Esophagus (tissue), 2 donors: Measurements from ENCODE around the gene G0S2. TPM values are rescaled to one million over a fixed set of nuclear protein-coding genes. Genes with fewer than 3 reads are reported as not detected.

Experiments
- H3K27ac ChIP-seq, 2 donors: one replicate each; pipeline ENCODE4 v1.5.1; 2013; ENCODE audit warnings: low read depth in 2 of 2, mild to moderate bottlenecking in 2 of 2, inconsistent platforms in 1 of 2, low read length in 1 of 2, moderate library complexity in 1 of 2
- H3K27me3 ChIP-seq, 2 donors: one replicate each; pipeline ENCODE4 v1.6.1; 2013; ENCODE audit warnings: low read length in 2 of 2, control low read depth in 1 of 2, mild to moderate bottlenecking in 1 of 2; ENCODE audit not compliant: insufficient read depth in 2 of 2, control insufficient read depth in 1 of 2
- H3K36me3 ChIP-seq, 2 donors: one replicate each; pipeline ENCODE4 v1.6.1; 2013; ENCODE audit warnings: low read length in 1 of 2; ENCODE audit not compliant: control insufficient read depth in 2 of 2, insufficient read depth in 2 of 2
- H3K4me1 ChIP-seq, 2 donors: one replicate each; pipeline ENCODE4 v1.6.1; 2013; ENCODE audit warnings: low read length in 1 of 2; ENCODE audit not compliant: control insufficient read depth in 2 of 2, insufficient read depth in 2 of 2
- H3K4me3 ChIP-seq, 2 donors: one replicate each; pipeline ENCODE4 v1.5.1; 2013; ENCODE audit warnings: low read length in 2 of 2, mild to moderate bottlenecking in 2 of 2, low read depth in 1 of 2, moderate library complexity in 1 of 2
- H3K9me3 ChIP-seq, 2 donors: one replicate each; pipeline ENCODE4 v1.6.1; 2013; ENCODE audit warnings: mild to moderate bottlenecking in 2 of 2, low read depth in 1 of 2, low read length in 1 of 2, moderate library complexity in 1 of 2; ENCODE audit not compliant: control insufficient read depth in 2 of 2, insufficient read depth in 1 of 2
- WGBS, 2 donors: extraction: QIAGEN DNeasy Blood & Tissue Kit; methylation state at CpG; one replicate each; pipeline ENCODE4 v1.1.7; 2013; 5-methylcytosine and 5-hydroxymethylcytosine counted together
- polyA plus RNA-seq, 2 donors: library from polyadenylated mRNA; stranded (reverse); fragments of 200-250 nt; gene quantifications; one replicate each; pipeline ENCODE4 v1.2.3, GENCODE V29; 2013
- donor health status: healthy with polysubstance abuse.
- donor health status: Bipolar disorder and iron deficiency.

G0S2 gene
- polyA plus RNA-seq, 2 donors = 5.1 to 10.5 TPM

DNA sequence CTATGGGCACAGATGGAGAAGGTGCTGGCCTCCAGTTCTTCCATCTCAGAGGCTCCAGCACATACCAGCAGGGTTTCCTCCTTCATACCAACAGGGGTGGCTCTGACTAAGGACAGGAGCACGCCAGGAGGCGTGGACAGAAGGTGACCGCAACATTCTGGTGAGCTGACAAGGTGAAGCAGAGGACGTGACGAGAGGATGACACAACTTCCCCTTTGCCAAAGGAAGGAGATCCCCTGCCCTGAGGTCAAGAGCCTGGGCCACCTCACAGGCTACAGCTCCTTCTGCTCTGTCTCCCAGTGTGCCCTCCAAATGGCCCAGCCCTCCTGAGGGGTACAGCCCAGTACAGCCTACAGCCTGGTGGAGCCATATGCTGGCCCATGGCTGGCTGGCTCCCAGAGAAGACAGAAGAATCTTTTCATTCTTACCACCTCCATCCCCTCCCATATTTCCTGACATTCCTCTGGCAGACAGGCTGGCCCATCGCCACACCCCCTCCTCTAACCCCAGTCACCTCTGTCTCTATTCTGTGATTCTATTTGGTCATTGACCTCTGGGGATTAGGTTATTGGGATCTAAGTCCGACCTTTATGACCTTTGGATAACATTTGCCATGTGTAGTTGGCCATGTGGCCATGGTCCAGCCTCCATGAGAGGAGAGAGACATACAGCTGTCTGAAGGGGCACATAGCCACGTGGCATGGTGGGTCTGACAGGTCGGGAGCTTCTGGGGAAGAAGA, 17.9 kb upstream of the G0S2 start:
- H3K27ac ChIP-seq = peak overlapping the region in 1 of 2 donors; percentile 19
- H3K9me3 ChIP-seq = no peaks in the 10 kb centered on the region
- H3K27me3 ChIP-seq = no peaks in the 10 kb centered on the region
- H3K4me3 ChIP-seq = no peak overlapping the region
- H3K4me1 ChIP-seq = peaks cover 0 to 23% of the 10 kb centered on the region in 2 donors
- no peaks in the 10 kb centered on the region for H3K36me3 ChIP-seq
- 69 to 74% methylated on average over 9 of the region's 9 CpGs for WGBS, 2 donors

DNA sequence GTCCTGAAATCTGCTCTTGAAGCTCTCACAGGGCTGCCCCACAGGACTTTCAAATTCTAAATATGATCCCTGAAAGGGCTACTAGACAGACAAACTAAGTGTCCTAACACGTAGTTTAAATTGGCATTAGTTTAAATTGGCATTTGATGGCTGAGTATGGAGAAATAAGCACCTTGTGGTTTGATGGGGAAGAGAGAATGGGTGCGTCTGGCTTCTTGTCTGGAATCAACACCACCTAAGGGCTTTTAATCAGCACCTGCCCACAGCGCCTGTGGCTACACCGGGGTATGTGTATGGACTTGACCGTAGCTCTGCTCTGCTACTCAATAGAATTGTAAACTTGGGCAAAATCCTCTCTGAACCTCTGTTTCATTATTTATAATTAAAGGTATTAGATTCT, 17.3 kb upstream of the G0S2 start:
- Histone ChIP-seq H3K4me3 (no peak overlapping the region), H3K9me3 (no peaks in the 10 kb centered on the region), H3K4me1 (peaks cover 0 to 22% of the 10 kb centered on the region in 2 donors), H3K36me3 (no peaks in the 10 kb centered on the region), H3K27ac (no peak overlapping the region), H3K27me3 (no peaks in the 10 kb centered on the region)
- 49 to 58% methylated on average over 5 of the region's 5 CpGs for WGBS, 2 donors

DNA sequence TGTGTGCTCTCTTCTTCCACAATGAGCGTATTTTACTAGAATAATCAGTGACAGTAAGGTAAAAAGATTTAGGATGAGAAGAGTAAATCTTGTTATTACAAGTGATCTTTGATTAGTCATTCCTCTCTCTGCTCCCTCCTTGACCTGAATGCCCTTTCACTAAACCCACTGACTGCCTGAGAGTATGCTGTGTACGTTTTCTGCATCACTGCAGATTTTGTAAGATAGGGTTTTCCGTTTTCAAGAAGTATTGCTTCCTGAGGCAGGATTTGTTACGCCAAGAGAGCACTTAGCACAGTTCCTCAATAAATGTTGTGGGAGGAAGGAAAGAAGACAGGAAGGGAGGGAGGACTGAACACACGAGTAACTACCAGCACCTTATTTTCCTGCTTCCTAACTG, 15.3 kb upstream of the G0S2 start:
- Histone ChIP-seq H3K27ac (no peak overlapping the region), H3K27me3 (no peaks in the 10 kb centered on the region), H3K4me3 (no peak overlapping the region), H3K9me3 (no peaks in the 10 kb centered on the region), H3K4me1 (peaks cover 0 to 16% of the 10 kb centered on the region in 2 donors), H3K36me3 (no peaks in the 10 kb centered on the region)
- 29 to 44% methylated on average over 5 of the region's 5 CpGs for WGBS, 2 donors

DNA sequence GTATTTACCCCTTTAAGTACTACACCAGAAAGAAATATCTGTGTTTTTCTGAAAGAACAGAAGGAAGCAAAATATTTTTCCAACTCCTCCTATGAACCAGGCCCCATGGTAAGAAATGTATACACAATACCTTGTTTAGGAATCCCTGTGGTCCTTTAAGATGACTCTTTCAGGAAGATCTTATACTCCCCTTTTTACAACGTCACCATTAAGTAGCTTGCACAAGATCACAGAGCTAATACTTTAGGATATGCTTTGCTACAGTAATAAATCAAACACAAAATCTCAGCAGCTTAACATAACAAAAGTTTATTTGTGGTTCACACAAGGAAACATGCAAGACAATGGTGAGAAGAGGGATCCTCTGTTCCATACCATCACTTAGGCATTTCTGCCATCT, 14.1 kb upstream of the G0S2 start:
- Histone ChIP-seq H3K4me3 (no peak overlapping the region), H3K27ac (no peak overlapping the region), H3K27me3 (no peaks in the 10 kb centered on the region), H3K9me3 (no peaks in the 10 kb centered on the region), H3K36me3 (no peaks in the 10 kb centered on the region), H3K4me1 (peaks cover 0 to 8% of the 10 kb centered on the region in 2 donors)
- 47 to 60% methylated on average over 1 of the region's 1 CpG for whole genome bisulfite sequencing, 2 donors

DNA sequence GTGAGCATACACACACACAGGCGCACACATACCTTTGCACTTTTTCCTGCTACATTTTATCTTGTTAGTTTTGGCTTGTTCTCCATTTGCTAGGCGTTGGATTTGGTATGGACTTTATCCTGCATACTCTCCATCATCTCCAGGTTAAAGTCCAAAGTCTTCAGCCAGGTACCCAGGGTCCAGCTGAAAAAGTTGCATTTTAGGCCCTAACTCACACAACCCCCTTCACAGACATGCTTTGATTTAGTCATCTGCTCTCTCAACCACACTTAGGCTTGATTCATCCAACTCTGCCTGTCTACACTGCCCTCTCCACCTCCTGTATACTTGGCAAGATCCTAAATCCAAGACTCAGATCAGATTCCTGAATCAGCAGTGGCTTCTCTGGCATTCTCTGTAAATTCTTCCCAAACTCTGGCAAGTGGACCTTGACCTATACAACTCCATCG, 12.3 kb upstream of the G0S2 start:
- H3K27me3 ChIP-seq = no peaks in the 10 kb centered on the region
- H3K36me3 ChIP-seq = no peaks in the 10 kb centered on the region
- no peaks in the 10 kb centered on the region for H3K9me3 ChIP-seq
- H3K4me1 ChIP-seq = no peaks in the 10 kb centered on the region
- 74 to 88% methylated on average over 3 of the region's 3 CpGs for WGBS, 2 donors
- H3K4me3 ChIP-seq = no peak overlapping the region
- H3K27ac ChIP-seq = no peak overlapping the region

DNA sequence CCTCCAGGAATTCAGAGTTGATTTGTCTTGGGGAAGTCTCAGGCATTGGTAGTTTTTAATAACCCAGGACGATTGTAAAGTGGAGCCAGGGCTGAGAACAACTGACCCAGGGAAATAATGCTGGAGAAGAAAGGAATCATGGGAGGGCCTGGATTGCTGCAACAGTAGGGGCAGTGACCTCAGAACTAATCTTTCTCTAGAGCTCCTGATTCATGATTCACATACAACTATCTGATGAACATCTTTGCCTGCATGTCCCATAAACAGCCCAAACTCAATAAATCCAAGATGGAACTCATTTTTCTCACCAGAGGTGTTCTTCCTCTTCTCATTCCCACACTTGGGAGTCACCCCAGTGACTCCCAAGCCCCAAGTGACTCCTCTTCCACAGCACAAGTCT, 8.1 kb upstream of the G0S2 start:
- Histone ChIP-seq H3K4me3 (no peak overlapping the region), H3K4me1 (no peaks in the 10 kb centered on the region), H3K36me3 (no peaks in the 10 kb centered on the region), H3K9me3 (no peaks in the 10 kb centered on the region), H3K27ac (no peak overlapping the region), H3K27me3 (no peaks in the 10 kb centered on the region)
- 86 to 88% methylated on average over 1 of the region's 1 CpG for WGBS, 2 donors

DNA sequence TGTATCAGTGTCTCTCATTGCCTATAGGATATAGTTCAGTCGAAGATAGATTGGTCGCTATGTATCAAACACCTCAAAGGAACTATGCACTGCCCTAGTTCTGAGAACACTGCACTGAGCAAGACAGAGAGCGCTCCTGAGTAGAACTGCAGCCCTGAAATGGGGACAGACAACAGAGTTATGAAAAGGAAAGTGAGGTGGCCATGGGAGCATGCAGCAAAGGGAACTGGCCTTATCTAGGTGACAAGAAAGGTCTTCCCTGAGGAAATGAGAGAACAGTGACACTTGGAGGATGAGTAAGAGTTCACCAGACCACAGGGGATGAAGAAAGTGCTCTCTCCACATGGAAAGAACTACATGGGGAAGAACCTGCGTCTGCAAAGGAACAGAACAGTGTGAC, 7.5 kb upstream of the G0S2 start:
- H3K27me3 ChIP-seq = no peaks in the 10 kb centered on the region
- H3K27ac ChIP-seq = no peak overlapping the region
- H3K4me3 ChIP-seq = no peak overlapping the region
- no peaks in the 10 kb centered on the region for H3K36me3 ChIP-seq
- H3K9me3 ChIP-seq = no peaks in the 10 kb centered on the region
- no peaks in the 10 kb centered on the region for H3K4me1 ChIP-seq
- 92 to 94% methylated on average over 4 of the region's 4 CpGs for WGBS, 2 donors

DNA sequence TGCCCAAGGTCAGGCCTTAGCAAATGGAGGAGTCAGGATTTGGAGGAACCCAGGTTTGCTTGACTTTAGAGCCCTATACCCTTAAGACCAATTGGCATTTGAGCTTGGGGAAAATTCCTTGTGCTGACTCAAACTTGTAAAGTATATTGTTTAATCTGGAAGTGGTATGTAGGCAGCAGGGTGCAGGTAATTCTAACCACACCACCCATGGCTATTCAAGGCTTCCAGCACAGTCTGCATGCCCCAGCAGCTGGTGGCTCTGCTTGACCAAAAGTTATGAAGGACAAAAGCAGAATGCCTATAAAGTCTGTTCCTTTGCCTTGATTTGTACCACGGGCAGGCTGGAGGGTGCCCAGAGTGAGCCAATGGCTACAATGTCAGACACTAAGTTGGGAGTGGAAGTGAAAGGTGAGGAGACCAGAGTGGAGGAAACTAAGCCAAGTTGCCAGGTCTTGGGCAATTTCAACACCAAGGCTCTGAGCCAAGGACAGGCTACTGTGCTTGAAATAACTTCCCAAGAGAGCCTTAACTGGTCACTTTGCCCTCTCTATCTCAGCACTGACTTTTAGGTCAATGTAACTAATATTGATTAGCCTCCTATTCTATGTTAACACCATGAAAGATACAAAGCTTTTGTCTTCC, 4.7 kb upstream of the G0S2 start:
- H3K27ac ChIP-seq = no peak overlapping the region
- H3K9me3 ChIP-seq = no peaks in the 10 kb centered on the region
- WGBS, 2 donors = 87 to 96% methylated on average over 1 of the region's 1 CpG
- no peaks in the 10 kb centered on the region for H3K27me3 ChIP-seq
- H3K36me3 ChIP-seq = no peaks in the 10 kb centered on the region
- H3K4me3 ChIP-seq = no peak overlapping the region
- H3K4me1 ChIP-seq = peaks cover 3 to 12% of the 10 kb centered on the region in 2 donors

DNA sequence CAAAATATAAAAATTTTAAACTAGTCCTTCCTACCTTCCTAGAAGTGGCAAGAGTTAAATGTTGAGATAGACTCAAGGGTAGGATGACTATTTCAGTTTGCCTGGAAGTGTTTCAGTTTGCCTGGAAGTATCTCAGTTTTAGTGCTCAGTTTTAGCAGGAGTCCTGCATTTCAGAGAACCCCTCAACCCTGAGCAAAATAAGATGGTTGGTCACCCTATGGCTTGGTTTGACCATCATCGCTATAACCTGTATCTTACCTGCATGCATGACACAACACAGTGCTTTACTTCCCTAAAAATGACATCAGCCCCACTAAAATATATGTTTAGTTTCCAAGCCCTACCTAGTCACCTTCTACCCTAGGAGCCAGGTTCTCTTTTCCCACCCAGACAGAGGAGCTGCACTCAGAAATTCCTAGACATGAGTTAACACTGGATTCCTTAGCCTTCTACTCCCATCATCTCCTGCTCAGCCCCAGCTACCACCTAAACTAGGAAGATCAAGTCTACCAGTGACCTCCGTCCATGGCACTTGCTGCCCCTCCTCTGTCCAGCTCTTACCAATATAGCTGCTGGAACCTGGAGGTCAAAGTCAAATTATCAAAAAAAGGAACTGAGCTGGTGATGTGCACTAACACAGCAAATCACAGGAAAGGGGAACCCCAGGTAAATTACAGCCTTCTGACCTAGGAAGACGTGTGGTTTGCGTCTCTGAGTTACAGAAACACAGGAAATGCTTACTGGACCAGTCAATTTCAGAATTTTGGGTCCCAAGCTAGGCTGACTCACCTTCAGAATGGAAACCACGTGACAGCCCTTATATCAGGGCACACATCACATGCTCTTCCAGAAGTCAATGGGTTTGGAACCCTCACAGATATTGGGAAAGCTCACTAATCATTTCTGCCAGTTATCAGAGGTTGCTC, 2.2 kb upstream of the G0S2 start:
- 54 to 57% methylated on average over 5 of the region's 5 CpGs for WGBS, 2 donors
- Histone ChIP-seq H3K9me3 (no peaks in the 10 kb centered on the region), H3K27me3 (no peaks in the 10 kb centered on the region), H3K36me3 (no peaks in the 10 kb centered on the region), H3K4me3 (no peak overlapping the region), H3K27ac (peak overlapping the region in 1 of 2 donors; percentile 26), H3K4me1 (peaks cover 3 to 15% of the 10 kb centered on the region in 2 donors)
